Ascending aorta (tissue), 2 donors: Measurements from ENCODE around the gene POLDIP3. TPM values are rescaled to one million over a fixed set of nuclear protein-coding genes. Genes with fewer than 3 reads are reported as not detected.

Source experiments
- DNase-seq, 2 donors: peaks; one replicate each; pipeline ENCODE4 v3.0.0-alpha.2; 2019; ENCODE audit warnings: low spot score in 2 of 2
- H3K27ac ChIP-seq, 2 donors: fragments of 200-600 bp; sonication (generic); one replicate each; pipeline ENCODE4 v1.5.1; 2016 to 2017; ENCODE audit warnings: mild to moderate bottlenecking in 1 of 2
- H3K27me3 ChIP-seq: fragments of 200-600 bp; sonication (generic); one replicate; pipeline ENCODE4 v1.5.1; 2017
- H3K36me3 ChIP-seq, 2 donors: fragments of 200-600 bp; sonication (generic); one replicate each; pipeline ENCODE4 v1.5.1; 2016
- H3K4me1 ChIP-seq, 2 donors: fragments of 200-600 bp; sonication (generic); one replicate each; pipeline ENCODE4 v1.5.1; 2016 to 2017; ENCODE audit warnings: mild to moderate bottlenecking in 1 of 2
- H3K4me3 ChIP-seq, 2 donors: fragments of 200-600 bp; sonication (generic); one replicate each; pipeline ENCODE4 v1.5.1; 2016 to 2017; ENCODE audit warnings: mild to moderate bottlenecking in 1 of 2
- H3K9me3 ChIP-seq, 2 donors: fragments of 200-600 bp; sonication (generic); one replicate each; pipeline ENCODE4 v1.5.1; 2016
- intact Hi-C: fragments of 100-400 bp; cut with DNase I; formaldehyde crosslinking; loops from one replicate; pipeline ENCODE4 v1.15.1; 2023
- total RNA-seq: library from RNA; depleted of rRNA; stranded (reverse); fragments of >200 nt; gene quantifications from one replicate; pipeline ENCODE4 v1.1.0, GENCODE V29; 2016
- TF ChIP-seq, protein P1 (sequence below), 3 experiments: fragments of 200-600 bp in 2 of 3; fragments of 450-650 bp in 1 of 3; sonication (generic) in 2 of 3; IDR thresholded peaks; one replicate each; pipeline ENCODE4 v1.5.1; 2016 to 2019; ENCODE audit warnings: antibody characterized with exemption in 3 of 3, mild to moderate bottlenecking in 1 of 3, moderate library complexity in 1 of 3

POLDIP3 gene
- total RNA-seq, 1 donor from 2014 or later: 22.9 TPM

DNA sequence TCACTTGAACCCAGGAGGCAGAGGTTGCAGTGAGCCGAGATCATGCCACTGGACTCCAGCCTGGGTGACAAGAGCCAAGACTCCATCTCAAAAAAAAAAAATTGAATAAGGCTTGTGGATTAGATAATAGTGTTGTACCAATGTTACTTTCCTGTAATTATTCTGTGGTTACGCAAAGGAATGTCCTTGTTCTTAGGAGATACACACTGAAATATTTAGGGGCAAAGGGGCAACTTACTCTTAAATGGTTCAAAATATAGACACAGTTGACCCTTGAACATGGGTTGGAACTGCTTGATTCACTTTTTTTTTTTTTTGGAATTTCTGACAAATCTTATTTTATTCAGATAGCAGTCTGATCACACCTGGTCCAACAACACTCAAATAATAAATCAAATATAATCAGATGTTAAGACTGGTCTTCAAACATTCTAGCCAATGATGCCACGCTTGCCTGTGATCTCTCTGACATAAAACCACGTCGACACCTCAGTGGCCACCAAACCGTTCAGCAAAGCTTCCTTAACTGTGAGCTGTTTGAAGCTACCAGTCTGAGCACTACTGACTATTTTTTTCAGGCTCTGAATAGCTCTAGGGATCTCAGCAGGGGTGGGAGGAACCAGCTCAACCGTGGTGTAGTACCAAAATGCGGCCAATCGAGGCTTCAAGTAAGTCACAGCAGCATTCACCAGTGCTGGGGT, 25.0 kb upstream of the POLDIP3 start:
- no peak overlapping the region for H3K4me3 ChIP-seq
- peaks cover 20 to 40% of the 10 kb centered on the region in 2 donors for H3K4me1 ChIP-seq
- no peaks in the 10 kb centered on the region for H3K9me3 ChIP-seq
- intact Hi-C loops: loop anchor here (10.0 kb wide), 1 partner anchor 355 kb away; no protein-coding TSS in a partner anchor
- H3K27ac ChIP-seq: peak overlapping the region; percentile 9 to 12
- H3K36me3 ChIP-seq: peaks cover under 1 to 11% of the 10 kb centered on the region in 2 donors
- DNase-seq: no peak
- TF ChIP-seq, protein P1, sequence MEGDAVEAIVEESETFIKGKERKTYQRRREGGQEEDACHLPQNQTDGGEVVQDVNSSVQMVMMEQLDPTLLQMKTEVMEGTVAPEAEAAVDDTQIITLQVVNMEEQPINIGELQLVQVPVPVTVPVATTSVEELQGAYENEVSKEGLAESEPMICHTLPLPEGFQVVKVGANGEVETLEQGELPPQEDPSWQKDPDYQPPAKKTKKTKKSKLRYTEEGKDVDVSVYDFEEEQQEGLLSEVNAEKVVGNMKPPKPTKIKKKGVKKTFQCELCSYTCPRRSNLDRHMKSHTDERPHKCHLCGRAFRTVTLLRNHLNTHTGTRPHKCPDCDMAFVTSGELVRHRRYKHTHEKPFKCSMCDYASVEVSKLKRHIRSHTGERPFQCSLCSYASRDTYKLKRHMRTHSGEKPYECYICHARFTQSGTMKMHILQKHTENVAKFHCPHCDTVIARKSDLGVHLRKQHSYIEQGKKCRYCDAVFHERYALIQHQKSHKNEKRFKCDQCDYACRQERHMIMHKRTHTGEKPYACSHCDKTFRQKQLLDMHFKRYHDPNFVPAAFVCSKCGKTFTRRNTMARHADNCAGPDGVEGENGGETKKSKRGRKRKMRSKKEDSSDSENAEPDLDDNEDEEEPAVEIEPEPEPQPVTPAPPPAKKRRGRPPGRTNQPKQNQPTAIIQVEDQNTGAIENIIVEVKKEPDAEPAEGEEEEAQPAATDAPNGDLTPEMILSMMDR (IDR thresholded peaks at IDR 0.05): no peak
- H3K27me3 ChIP-seq: no peaks in the 10 kb centered on the region

DNA sequence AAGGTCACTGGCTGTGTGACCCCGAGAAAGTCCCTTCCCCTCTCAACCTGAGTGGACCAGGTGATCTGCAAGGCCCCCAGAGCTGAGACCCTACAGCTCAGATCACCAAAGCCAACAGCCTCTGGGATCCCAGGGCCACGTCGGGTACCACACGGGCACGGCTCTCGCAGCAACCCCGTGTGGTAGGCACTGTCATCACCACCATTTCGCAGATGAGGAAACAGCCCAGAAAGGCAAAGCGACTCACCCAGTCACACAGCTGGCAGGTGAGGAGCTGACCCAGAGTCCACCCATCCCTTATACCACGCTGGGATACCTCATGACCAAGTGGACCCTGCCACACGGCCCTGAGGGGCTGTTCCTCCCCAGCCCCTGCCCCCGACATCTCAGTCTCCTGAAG, 22.9 kb upstream of the POLDIP3 start:
- DNase-seq: no peak
- Histone ChIP-seq H3K36me3 (peaks cover 22 to 31% of the 10 kb centered on the region in 2 donors), H3K27ac (peak overlapping the region; percentile 87 to 93), H3K9me3 (no peaks in the 10 kb centered on the region), H3K4me1 (peaks cover 13 to 26% of the 10 kb centered on the region in 2 donors), H3K27me3 (no peaks in the 10 kb centered on the region), H3K4me3 (no peak overlapping the region)
- TF ChIP-seq, protein P1 (IDR thresholded peaks at IDR 0.05): no peak
- intact Hi-C loops: no loop called here

DNA sequence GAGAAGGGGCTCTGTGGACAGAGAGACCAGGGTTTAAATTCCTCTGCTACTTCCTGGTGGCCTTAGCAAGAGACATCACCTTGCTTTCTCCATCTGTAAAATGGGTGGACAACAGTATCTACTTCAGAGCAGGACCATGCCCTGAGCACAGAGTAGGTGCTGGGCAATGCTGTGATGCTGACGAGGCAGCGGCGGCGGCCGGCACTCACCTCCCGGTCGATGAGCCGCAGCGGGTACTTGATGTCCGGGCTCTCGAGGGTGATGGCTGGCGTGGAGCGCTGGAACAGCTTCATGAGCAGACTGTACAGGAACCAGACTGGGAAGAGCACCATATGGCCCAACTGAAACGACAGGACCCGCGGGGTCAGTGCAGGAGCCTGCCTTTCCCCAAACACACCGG, 21.8 kb upstream of the POLDIP3 start:
- Histone ChIP-seq H3K9me3 (no peaks in the 10 kb centered on the region), H3K4me3 (no peak overlapping the region), H3K27ac (peak overlapping the region; percentile 87 to 93), H3K27me3 (no peaks in the 10 kb centered on the region), H3K4me1 (peaks cover 15 to 28% of the 10 kb centered on the region in 2 donors), H3K36me3 (peaks cover 32 to 42% of the 10 kb centered on the region in 2 donors)
- TF ChIP-seq, protein P1 (IDR thresholded peaks at IDR 0.05): no peak
- intact Hi-C loops: no loop called here
- DNase-seq: no peak

DNA sequence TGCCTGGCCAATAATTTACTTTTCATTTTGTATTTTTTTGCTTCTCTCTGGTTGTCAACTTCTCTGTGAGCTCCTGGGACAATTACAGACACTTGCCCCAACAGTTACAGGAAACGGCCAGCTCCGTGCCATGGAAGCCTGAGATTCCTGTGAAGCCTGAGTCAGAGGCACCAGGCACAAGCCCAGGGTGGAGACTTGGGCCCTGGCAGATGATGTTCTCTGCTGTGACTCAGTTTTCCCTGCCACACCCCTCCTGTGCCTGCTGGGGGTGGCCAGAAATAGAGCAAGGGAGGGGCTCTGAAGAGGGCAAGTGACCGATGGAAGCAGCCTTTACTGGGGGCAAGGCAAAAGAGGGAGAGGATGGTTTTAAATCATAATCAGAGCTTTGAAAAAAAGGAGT, 20.8 kb upstream of the POLDIP3 start:
- Histone ChIP-seq H3K27ac (peak overlapping the region; percentile 91 to 93), H3K9me3 (no peaks in the 10 kb centered on the region), H3K4me3 (no peak overlapping the region), H3K27me3 (no peaks in the 10 kb centered on the region), H3K4me1 (peaks cover 16 to 28% of the 10 kb centered on the region in 2 donors), H3K36me3 (peaks cover 42 to 52% of the 10 kb centered on the region in 2 donors)
- intact Hi-C loops: loop anchor here (1.0 kb wide), 2 partner anchors 20 to 222 kb away; partner anchors contain the start of gene ARFGAP3
- DNase-seq: peak; percentile 80 to 98
- TF ChIP-seq, protein P1 (IDR thresholded peaks at IDR 0.05): no peak

DNA sequence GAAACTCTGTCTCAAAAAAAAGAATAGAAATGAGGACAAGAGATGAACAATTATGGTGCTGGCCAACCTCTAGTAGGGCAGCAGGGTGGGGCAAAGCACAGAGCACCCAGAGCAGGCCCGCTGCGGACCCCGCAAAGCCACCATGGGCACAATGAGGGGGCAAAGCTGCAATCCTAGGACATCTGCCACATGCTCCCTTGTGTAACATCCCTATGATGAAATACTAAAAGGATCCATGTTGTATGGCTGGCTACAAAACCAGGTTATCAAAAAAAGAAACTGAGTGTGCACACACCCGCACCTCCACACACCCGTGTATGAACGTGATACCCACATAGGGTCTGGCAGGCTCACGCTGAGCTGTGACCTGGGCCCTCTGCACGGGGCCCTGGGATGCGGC, 18.3 kb upstream of the POLDIP3 start:
- H3K4me1 ChIP-seq: peaks cover 16 to 28% of the 10 kb centered on the region in 2 donors

More for the DNA sequence above, 18.3 kb upstream of the POLDIP3 start:
- H3K4me3 ChIP-seq: no peak overlapping the region
- intact Hi-C loops: no loop called here
- TF ChIP-seq, protein P1 (IDR thresholded peaks at IDR 0.05): no peak
- no peaks in the 10 kb centered on the region for H3K9me3 ChIP-seq
- peak overlapping the region; percentile 9 to 93 for H3K27ac ChIP-seq
- DNase-seq: no peak
- H3K36me3 ChIP-seq: peaks cover 67 to 74% of the 10 kb centered on the region in 2 donors
- no peaks in the 10 kb centered on the region for H3K27me3 ChIP-seq
